ENCODE measurements around the gene ZEB2. TPM values are rescaled to one million over a fixed set of nuclear protein-coding genes. Genes with fewer than 3 reads are reported as not detected.

ZEB2 gene
- total RNA-seq, 1 donor from 2014 or later = 0.26 TPM

DNA sequence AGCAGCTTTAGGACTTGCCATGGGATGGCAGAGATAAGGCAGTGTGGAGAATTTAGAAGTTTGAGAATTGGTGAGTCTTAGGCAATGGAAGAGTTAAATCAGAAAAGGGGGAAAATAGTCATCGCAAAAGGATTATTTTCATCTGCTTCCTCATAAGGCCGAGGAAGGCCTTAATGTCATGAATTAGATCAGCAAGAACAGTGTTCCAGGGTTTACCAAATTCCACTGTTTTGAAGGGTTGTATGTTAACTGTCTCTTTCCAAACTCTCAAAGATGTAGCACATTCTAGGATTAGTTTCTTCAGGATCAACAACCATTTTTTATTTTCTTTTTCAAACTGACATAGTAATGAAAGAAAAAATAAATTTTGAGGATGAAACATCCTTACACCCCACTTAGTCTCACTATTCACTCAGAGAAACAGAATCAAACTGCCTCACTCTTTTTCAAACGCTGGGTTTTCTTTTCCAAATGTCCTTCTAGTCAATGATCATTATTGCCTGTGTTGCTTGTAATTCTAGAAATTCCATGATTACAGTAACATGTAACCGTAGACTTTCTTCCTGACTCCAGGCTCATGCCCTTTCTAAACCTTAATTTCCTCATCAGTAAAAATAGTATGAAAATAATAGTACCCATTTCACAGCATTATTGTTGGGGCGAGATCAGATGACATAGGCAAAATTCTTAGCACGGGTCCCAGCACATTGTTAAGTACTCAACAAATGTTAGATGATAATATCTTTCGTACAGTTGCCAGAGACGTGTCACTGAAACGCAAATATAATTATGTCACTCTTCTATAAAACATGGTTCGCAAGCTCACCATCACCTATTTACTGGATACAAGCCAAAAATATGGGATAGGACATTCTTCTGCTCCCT, 23.6 kb downstream of the ZEB2 start:
- Histone ChIP-seq H3K27me3 (ENCODE audit: control insufficient read depth, insufficient read depth, low read length) (no peaks in the 10 kb centered on the region), H3K36me3 (ENCODE audit: control insufficient read depth, insufficient read depth, low read length) (no peaks in the 10 kb centered on the region), H3K4me3 (ENCODE audit: low read depth, low read length) (no peak overlapping the region)
- TF ChIP-seq CTCF (IDR thresholded peaks at IDR 0.05; ENCODE audit: insufficient read depth, low read length, severe bottlenecking) = no peak
- FAIRE-seq (no peak), DNase-seq (ENCODE audit: low read depth) (no peak)

DNA sequence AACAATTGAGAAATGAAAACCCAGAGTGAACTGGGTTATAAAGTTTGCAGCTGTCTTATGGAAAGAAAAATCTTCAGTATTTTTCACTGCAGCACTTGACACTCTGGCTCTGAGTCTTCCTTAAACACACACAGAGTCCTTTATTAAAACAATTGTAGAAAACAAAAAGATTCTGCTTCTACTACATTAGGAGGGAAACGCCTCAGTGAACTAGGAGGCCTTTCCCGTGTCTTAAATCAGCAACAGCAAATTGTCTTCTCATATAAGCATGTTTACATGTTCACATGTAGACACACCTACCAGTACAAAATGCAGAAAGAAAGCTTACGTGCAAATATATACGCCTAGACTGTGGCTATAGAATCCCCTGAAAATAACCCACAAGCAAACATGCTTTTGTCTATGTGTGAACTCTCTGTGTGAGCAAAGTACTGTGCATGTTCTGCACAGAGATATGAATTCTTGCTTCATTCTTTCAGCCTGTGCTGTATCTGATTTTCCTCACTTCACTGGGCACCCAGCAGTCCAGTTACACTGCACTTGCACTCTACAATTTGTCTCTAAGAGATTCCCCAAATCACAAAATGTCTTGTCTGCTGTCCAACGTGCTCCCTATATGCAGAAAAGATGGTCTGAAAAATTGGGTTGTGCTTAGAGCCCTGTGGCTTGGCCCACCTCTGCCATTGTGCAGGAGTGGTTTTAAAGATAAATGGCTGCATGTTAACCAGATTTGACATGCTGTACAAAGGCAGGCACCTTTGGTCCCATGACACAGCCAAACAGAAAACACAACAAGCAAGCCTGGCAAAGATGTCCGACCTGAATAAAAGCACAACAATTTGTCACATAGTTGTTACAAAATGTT, 24.5 kb downstream of the ZEB2 start:
- Histone ChIP-seq H3K4me3 (ENCODE audit: low read depth, low read length) (no peak overlapping the region), H3K36me3 (ENCODE audit: control insufficient read depth, insufficient read depth, low read length) (no peaks in the 10 kb centered on the region), H3K27me3 (ENCODE audit: control insufficient read depth, insufficient read depth, low read length) (no peaks in the 10 kb centered on the region)
- no peak for DNase-seq (ENCODE audit: low read depth)
- no peak for TF ChIP-seq CTCF (IDR thresholded peaks at IDR 0.05; ENCODE audit: insufficient read depth, low read length, severe bottlenecking)
- no peak for FAIRE-seq

DNA sequence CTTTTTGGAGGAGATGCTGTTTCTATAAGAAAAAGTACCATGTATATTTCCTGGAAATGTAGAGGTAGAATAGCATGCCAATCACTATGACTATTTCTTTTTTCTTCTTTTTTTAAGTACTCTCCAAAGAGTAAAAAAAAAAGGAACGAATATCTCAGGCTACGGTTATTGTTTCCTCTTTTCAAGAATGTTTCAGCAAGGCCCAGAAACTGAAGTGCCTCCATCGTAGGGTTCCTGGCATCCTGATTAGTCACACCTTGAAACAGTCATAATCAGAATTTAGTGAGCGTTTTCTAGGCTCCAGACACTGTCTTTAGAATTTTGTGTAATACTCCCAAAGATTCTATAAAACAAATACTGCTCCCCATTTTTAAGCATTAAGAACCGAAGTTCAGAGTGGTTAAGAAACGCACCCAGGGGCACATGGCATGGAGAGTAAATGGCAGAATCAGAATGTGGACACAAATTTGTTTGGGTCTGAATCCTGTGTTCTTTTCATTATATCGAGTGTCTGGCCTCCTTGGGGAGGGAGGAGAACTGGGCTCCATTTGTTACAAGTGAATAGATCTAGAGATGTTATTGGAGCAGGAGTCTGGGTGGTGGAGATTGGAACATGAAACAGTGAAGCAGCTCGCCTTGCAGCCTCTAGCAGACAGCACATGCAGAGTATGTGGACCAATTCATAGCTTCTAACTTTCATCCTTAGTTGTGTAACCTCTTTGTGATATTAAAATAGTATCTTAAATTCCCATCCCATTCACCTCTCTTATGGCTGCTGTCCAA, 26.7 kb downstream of the ZEB2 start:
- no peak overlapping the region for H3K4me3 ChIP-seq (ENCODE audit: low read depth, low read length)
- no peaks in the 10 kb centered on the region for H3K27me3 ChIP-seq (ENCODE audit: control insufficient read depth, insufficient read depth, low read length)
- H3K36me3 ChIP-seq (ENCODE audit: control insufficient read depth, insufficient read depth, low read length) = no peaks in the 10 kb centered on the region
- peak; percentile 12 for DNase-seq (ENCODE audit: low read depth)
- no peak for FAIRE-seq
- no peak for TF ChIP-seq CTCF (IDR thresholded peaks at IDR 0.05; ENCODE audit: insufficient read depth, low read length, severe bottlenecking)

GRCh38 chr2:144490857-144491256, 29.1 kb downstream of the ZEB2 start:
- H3K4me3 ChIP-seq (ENCODE audit: low read depth, low read length) = no peak overlapping the region
- no peak for TF ChIP-seq CTCF (IDR thresholded peaks at IDR 0.05; ENCODE audit: insufficient read depth, low read length, severe bottlenecking)
- no peaks in the 10 kb centered on the region for H3K36me3 ChIP-seq (ENCODE audit: control insufficient read depth, insufficient read depth, low read length)
- no peak for FAIRE-seq
- H3K27me3 ChIP-seq (ENCODE audit: control insufficient read depth, insufficient read depth, low read length) = no peaks in the 10 kb centered on the region
- no peak for DNase-seq (ENCODE audit: low read depth)

GRCh38 chr2:144490017-144490416, 29.9 kb downstream of the ZEB2 start:
- DNase-seq (ENCODE audit: low read depth) = no peak
- TF ChIP-seq CTCF (IDR thresholded peaks at IDR 0.05; ENCODE audit: insufficient read depth, low read length, severe bottlenecking) = no peak
- Histone ChIP-seq H3K27me3 (ENCODE audit: control insufficient read depth, insufficient read depth, low read length) (no peaks in the 10 kb centered on the region), H3K36me3 (ENCODE audit: control insufficient read depth, insufficient read depth, low read length) (no peaks in the 10 kb centered on the region), H3K4me3 (ENCODE audit: low read depth, low read length) (no peak overlapping the region)
- no peak for FAIRE-seq

All from bronchial epithelial cell (primary cell).